GM19238 (cell line): ENCODE results near the gene BEST1.

ENCODE experiments used
- DNase-seq: peaks from one replicate; pipeline ENCODE4 v3.0.0; 2011; ENCODE audit warnings: low spot score; ENCODE audit not compliant: insufficient read length

The BEST1 gene

GRCh38 chr11:61914471-61915171, 35.5 kb upstream of the BEST1 start:
- DNase-seq = peak; percentile 3

- DNase-seq = no peak
Measured at GRCh38 chr11:61916737-61917333, 33.3 kb upstream of the BEST1 start.

- no peak for DNase-seq
Measured at GRCh38 chr11:61917334-61918109, 32.6 kb upstream of the BEST1 start, which contains the start of gene RAB3IL1. Gene RAB3IL1 (minus strand): TSS chr11:61917566. CDS start chr11:61917367, 199 bp downstream.

GRCh38 chr11:61918251-61918937, 31.8 kb upstream of the BEST1 start:
- no peak for DNase-seq

GRCh38 chr11:61918938-61919704, 31.0 kb upstream of the BEST1 start:
- no peak for DNase-seq

GRCh38 chr11:61919705-61920631, 30.2 kb upstream of the BEST1 start:
- peak; percentile 1 for DNase-seq

- DNase-seq = no peak
Measured at GRCh38 chr11:61921446-61921845, 28.7 kb upstream of the BEST1 start.

GRCh38 chr11:61922539-61922938, 27.6 kb upstream of the BEST1 start:
- DNase-seq = no peak

GRCh38 chr11:61923166-61924063, 26.7 kb upstream of the BEST1 start:
- DNase-seq = no peak

- DNase-seq = no peak
Measured at GRCh38 chr11:61924064-61924455, 26.1 kb upstream of the BEST1 start.

- no peak for DNase-seq
Measured at GRCh38 chr11:61925736-61926135, 24.4 kb upstream of the BEST1 start.

GRCh38 chr11:61926235-61926634, 23.9 kb upstream of the BEST1 start:
- DNase-seq = no peak

- DNase-seq = no peak
Measured at GRCh38 chr11:61927501-61927900, 22.6 kb upstream of the BEST1 start.

- no peak for DNase-seq
Measured at GRCh38 chr11:61928606-61929005, 21.5 kb upstream of the BEST1 start.

GRCh38 chr11:61930933-61931332, 19.2 kb upstream of the BEST1 start:
- DNase-seq = no peak

- DNase-seq = no peak
Measured at GRCh38 chr11:61935861-61936260, 14.3 kb upstream of the BEST1 start.

GRCh38 chr11:61940466-61940865, 9.7 kb upstream of the BEST1 start:
- no peak for DNase-seq

- DNase-seq = no peak
Measured at GRCh38 chr11:61945191-61945590, 5.0 kb upstream of the BEST1 start.

- DNase-seq = no peak
Measured at GRCh38 chr11:61946894-61947293, 3.3 kb upstream of the BEST1 start.
